ENCODE results near the gene GLCCI1. TPM values are rescaled to one million over a fixed set of nuclear protein-coding genes. Genes with fewer than 3 reads are reported as not detected.

Gene GLCCI1
- total RNA-seq, 1 donor from 2014 or later = 25.0 TPM

DNA sequence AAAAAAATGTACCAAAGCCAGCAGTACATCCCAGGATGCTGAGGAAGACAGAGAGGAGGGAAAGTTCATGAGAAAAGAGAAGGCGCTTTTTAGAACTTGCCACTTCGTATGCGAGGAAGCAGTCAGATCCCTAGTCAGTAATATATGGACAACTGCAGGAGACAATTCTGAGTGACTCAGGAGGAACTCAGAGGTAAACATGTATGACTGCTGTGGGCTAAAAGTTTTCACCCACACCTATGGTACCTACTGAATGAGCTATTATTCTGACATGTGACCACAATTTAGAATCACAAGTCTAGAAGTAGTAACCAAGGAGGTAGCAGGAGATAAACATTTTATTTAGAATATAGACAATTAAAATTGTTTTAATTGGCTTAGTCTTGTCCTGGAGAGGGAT is 166.8 kb downstream of the GLCCI1 start:
- TF ChIP-seq, protein P1, sequence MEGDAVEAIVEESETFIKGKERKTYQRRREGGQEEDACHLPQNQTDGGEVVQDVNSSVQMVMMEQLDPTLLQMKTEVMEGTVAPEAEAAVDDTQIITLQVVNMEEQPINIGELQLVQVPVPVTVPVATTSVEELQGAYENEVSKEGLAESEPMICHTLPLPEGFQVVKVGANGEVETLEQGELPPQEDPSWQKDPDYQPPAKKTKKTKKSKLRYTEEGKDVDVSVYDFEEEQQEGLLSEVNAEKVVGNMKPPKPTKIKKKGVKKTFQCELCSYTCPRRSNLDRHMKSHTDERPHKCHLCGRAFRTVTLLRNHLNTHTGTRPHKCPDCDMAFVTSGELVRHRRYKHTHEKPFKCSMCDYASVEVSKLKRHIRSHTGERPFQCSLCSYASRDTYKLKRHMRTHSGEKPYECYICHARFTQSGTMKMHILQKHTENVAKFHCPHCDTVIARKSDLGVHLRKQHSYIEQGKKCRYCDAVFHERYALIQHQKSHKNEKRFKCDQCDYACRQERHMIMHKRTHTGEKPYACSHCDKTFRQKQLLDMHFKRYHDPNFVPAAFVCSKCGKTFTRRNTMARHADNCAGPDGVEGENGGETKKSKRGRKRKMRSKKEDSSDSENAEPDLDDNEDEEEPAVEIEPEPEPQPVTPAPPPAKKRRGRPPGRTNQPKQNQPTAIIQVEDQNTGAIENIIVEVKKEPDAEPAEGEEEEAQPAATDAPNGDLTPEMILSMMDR (conservative IDR thresholded peaks at IDR 0.05) = no peak
- H3K36me3 Mint-ChIP-seq = no peaks in the 10 kb centered on the region
- no peak overlapping the region for H3K27ac Mint-ChIP-seq
- no peaks in the 10 kb centered on the region for H3K27me3 Mint-ChIP-seq
- H3K9me3 Mint-ChIP-seq = no peaks in the 10 kb centered on the region
- H3K4me1 Mint-ChIP-seq (ENCODE audit: unreplicated experiment) = peaks cover 5% of the 10 kb centered on the region
- H3K4me3 Mint-ChIP-seq = no peak overlapping the region
- no peak for DNase-seq (ENCODE audit: extremely low spot score, unreplicated experiment)

DNA sequence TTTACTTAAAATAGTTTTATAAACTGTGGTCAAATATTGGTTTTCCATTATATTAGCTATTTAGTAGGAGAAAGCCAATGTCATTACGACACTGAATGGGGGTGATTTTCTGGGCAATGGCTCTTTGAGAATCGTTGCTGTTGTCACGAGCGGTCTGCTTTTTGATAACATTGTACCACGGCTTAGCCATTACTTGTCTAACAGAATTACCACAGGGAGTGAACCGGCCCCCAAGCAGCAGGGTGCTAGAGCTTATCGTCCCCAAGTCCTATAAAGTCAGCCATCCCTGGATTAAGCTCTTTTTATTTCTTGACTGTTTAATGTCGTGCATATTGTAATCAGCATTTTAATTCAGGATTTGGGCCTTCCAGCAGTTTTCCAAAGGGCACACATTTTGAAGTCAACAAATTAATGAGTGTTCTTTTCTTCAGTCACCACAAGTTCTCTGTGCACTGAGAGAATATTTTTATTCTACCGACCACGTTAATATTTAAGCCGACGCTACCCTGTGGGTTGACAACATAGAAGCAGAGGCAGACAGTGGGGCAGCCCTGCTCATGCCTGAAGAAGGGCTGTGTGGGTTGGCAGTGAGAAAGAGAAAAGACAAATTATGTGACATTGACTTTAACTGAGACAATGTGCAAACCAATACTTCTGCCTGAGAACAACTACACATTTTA is 167.6 kb downstream of the GLCCI1 start:
- DNase-seq (ENCODE audit: extremely low spot score, unreplicated experiment) = no peak
- Mint-ChIP-seq H3K4me3 (peak overlapping the region; percentile 7), H3K36me3 (no peaks in the 10 kb centered on the region), H3K27me3 (no peaks in the 10 kb centered on the region), H3K4me1 (ENCODE audit: unreplicated experiment) (peaks cover 5% of the 10 kb centered on the region), H3K27ac (no peak overlapping the region), H3K9me3 (no peaks in the 10 kb centered on the region)
- TF ChIP-seq, protein P1 (conservative IDR thresholded peaks at IDR 0.05) = no peak
